HEK293 (cell line): ENCODE measurements around the gene RASSF1.

Experiments
- SALL2 ChIP-seq: fragments of 450-650 bp; formaldehyde crosslinking; IDR thresholded peaks from 2 replicates; pipeline ENCODE4 v1.5.0; 2017; ENCODE audit warnings: missing biosample characterization, mild to moderate bottlenecking, missing genetic modification characterization, borderline replicate concordance
- SP7 ChIP-seq: fragments of 450-650 bp; formaldehyde crosslinking; IDR thresholded peaks from 2 replicates; pipeline ENCODE4 v1.5.1; 2016; ENCODE audit warnings: missing biosample characterization, missing genetic modification characterization
- ZBTB20 ChIP-seq: fragments of 450-650 bp; formaldehyde crosslinking; IDR thresholded peaks from 2 replicates; pipeline ENCODE4 v1.5.1; 2016; ENCODE audit warnings: missing biosample characterization, missing genetic modification characterization
- ZEB2 ChIP-seq: fragments of 450-650 bp; formaldehyde crosslinking; IDR thresholded peaks from 2 replicates; pipeline ENCODE4 v1.5.1; 2016; ENCODE audit warnings: missing biosample characterization, missing genetic modification characterization
- ZNF155 ChIP-seq: fragments of 450-650 bp; formaldehyde crosslinking; IDR thresholded peaks from 2 replicates; pipeline ENCODE4 v1.5.1; 2016; ENCODE audit warnings: missing biosample characterization, missing genetic modification characterization
- ZNF16 ChIP-seq: fragments of 450-650 bp; formaldehyde crosslinking; IDR thresholded peaks from 2 replicates; pipeline ENCODE4 v1.5.1; 2016; ENCODE audit warnings: low read depth, missing biosample characterization, missing genetic modification characterization
- ZNF335 ChIP-seq: fragments of 450-650 bp; formaldehyde crosslinking; conservative IDR thresholded peaks from 2 replicates; pipeline ENCODE4 v1.5.1; 2016; ENCODE audit warnings: missing biosample characterization, missing genetic modification characterization
- ZNF394 ChIP-seq: fragments of 450-650 bp; formaldehyde crosslinking; IDR thresholded peaks from 2 replicates; pipeline ENCODE4 v1.5.1; 2016; ENCODE audit warnings: missing biosample characterization, missing genetic modification characterization, mild to moderate bottlenecking, moderate library complexity, borderline replicate concordance
- ZNF785 ChIP-seq: fragments of 450-650 bp; formaldehyde crosslinking; IDR thresholded peaks from 2 replicates; pipeline ENCODE4 v1.5.1; 2016; ENCODE audit warnings: missing biosample characterization, missing genetic modification characterization
- ZXDB ChIP-seq: fragments of 450-650 bp; formaldehyde crosslinking; IDR thresholded peaks from 2 replicates; pipeline ENCODE4 v1.5.1; 2016; ENCODE audit warnings: missing biosample characterization, missing genetic modification characterization
- TF ChIP-seq, protein P1 (sequence below): fragments of 450-650 bp; formaldehyde crosslinking; IDR thresholded peaks from 2 replicates; pipeline ENCODE4 v1.5.1; 2017; ENCODE audit warnings: missing biosample characterization, missing genetic modification characterization
- TF ChIP-seq, protein P2 (sequence below): fragments of 450-650 bp; formaldehyde crosslinking; conservative IDR thresholded peaks from 2 replicates; pipeline ENCODE4 v1.5.1; 2016; ENCODE audit warnings: low read depth, missing biosample characterization, missing genetic modification characterization
- TF ChIP-seq, protein P3 (sequence below): fragments of 450-650 bp; formaldehyde crosslinking; IDR thresholded peaks from 2 replicates; pipeline ENCODE4 v1.5.1; 2016; ENCODE audit warnings: missing biosample characterization, missing genetic modification characterization
- TF ChIP-seq, protein P4 (sequence below): fragments of 450-650 bp; formaldehyde crosslinking; IDR thresholded peaks from 2 replicates; pipeline ENCODE4 v1.5.1; 2016; ENCODE audit warnings: missing biosample characterization, missing genetic modification characterization
- TF ChIP-seq, protein P5 (sequence below): fragments of 450-650 bp; formaldehyde crosslinking; IDR thresholded peaks from 2 replicates; pipeline ENCODE4 v1.5.1; 2016; ENCODE audit warnings: missing biosample characterization, missing genetic modification characterization
- TF ChIP-seq, protein P6 (sequence below): fragments of 450-650 bp; formaldehyde crosslinking; IDR thresholded peaks from 2 replicates; pipeline ENCODE4 v1.5.1; 2016; ENCODE audit warnings: missing biosample characterization, missing genetic modification characterization
- TF ChIP-seq, protein P7 (sequence below): fragments of 450-650 bp; formaldehyde crosslinking; optimal IDR thresholded peaks from 2 replicates; pipeline ENCODE3; 2016; ENCODE audit warnings: missing biosample characterization, mild to moderate bottlenecking, missing genetic modification characterization
- TF ChIP-seq, protein P8 (sequence below): fragments of 450-650 bp; formaldehyde crosslinking; IDR thresholded peaks from 2 replicates; pipeline ENCODE4 v1.5.1; 2016; ENCODE audit warnings: missing biosample characterization, missing genetic modification characterization

Gene RASSF1

DNA sequence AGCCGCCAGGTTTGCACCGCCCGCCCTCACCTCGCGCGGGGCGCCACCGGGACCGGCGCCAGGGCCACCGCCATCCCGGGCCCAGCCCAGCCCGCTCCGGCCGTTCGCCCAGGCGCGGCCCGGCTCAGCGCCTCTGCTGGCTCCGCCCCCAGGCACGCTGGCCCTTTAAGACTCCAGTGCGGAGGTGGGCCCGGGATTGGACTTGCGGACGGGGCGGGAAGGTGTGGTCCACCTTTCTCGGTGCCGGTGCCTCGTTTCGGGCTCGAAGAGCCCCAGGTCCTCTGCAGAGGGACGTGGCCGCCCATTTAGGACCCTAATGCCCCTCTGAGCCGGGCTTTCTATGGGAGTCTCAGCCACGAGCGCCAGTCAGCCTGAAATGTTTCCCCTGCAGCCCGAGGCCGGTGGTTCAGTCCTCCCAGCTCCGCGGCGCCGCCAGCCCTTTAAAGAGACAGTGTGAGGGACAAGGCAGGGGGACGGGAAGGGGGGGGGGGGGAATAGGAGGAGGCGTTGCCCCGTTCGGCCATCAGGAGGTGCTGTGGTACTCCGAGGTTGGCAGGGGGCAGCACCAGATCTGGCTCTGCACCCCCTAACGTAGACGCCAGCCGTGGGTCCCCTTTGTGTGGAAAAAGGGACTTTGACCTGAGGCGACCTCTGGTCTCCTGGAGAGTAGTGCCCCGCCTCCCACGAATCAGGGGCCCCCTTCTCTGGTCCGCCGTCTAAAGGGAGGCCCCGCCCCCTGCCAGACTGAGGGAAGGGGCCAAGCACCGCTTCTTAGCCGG is 19.1 kb downstream of the RASSF1 start (continued):
- TF ChIP-seq, protein P1, sequence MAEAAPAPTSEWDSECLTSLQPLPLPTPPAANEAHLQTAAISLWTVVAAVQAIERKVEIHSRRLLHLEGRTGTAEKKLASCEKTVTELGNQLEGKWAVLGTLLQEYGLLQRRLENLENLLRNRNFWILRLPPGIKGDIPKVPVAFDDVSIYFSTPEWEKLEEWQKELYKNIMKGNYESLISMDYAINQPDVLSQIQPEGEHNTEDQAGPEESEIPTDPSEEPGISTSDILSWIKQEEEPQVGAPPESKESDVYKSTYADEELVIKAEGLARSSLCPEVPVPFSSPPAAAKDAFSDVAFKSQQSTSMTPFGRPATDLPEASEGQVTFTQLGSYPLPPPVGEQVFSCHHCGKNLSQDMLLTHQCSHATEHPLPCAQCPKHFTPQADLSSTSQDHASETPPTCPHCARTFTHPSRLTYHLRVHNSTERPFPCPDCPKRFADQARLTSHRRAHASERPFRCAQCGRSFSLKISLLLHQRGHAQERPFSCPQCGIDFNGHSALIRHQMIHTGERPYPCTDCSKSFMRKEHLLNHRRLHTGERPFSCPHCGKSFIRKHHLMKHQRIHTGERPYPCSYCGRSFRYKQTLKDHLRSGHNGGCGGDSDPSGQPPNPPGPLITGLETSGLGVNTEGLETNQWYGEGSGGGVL (tag by site-specific recombination): peak; percentile 42; the same call in 1 of the 2 replicates
- TF ChIP-seq ZEB2 (tag by site-specific recombination) (peak; percentile 53; the same call in 1 of the 2 replicates), SP7 (tag by site-specific recombination) (peak; percentile 65), ZNF394 (tag by site-specific recombination) (0 out of 2 replicates have a peak, but pooled peaks have one; percentile 40), ZXDB (tag by site-specific recombination) (peak; percentile 50; the same call in 1 of the 2 replicates), ZBTB20 (peak; percentile 34; the same call in 1 of the 2 replicates), ZNF16 (tag by site-specific recombination) (no peak), ZNF785 (tag by site-specific recombination) (peak; percentile 72; the same call in 1 of the 2 replicates), SALL2 (tag by site-specific recombination) (no peak), ZNF155 (tag by site-specific recombination) (no peak), ZNF335 (tag by site-specific recombination) (peak; percentile 28)
- TF ChIP-seq, protein P2, sequence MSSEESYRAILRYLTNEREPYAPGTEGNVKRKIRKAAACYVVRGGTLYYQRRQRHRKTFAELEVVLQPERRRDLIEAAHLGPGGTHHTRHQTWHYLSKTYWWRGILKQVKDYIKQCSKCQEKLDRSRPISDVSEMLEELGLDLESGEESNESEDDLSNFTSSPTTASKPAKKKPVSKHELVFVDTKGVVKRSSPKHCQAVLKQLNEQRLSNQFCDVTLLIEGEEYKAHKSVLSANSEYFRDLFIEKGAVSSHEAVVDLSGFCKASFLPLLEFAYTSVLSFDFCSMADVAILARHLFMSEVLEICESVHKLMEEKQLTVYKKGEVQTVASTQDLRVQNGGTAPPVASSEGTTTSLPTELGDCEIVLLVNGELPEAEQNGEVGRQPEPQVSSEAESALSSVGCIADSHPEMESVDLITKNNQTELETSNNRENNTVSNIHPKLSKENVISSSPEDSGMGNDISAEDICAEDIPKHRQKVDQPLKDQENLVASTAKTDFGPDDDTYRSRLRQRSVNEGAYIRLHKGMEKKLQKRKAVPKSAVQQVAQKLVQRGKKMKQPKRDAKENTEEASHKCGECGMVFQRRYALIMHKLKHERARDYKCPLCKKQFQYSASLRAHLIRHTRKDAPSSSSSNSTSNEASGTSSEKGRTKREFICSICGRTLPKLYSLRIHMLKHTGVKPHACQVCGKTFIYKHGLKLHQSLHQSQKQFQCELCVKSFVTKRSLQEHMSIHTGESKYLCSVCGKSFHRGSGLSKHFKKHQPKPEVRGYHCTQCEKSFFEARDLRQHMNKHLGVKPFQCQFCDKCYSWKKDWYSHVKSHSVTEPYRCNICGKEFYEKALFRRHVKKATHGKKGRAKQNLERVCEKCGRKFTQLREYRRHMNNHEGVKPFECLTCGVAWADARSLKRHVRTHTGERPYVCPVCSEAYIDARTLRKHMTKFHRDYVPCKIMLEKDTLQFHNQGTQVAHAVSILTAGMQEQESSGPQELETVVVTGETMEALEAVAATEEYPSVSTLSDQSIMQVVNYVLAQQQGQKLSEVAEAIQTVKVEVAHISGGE (tag by site-specific recombination): no peak
- TF ChIP-seq, protein P3, sequence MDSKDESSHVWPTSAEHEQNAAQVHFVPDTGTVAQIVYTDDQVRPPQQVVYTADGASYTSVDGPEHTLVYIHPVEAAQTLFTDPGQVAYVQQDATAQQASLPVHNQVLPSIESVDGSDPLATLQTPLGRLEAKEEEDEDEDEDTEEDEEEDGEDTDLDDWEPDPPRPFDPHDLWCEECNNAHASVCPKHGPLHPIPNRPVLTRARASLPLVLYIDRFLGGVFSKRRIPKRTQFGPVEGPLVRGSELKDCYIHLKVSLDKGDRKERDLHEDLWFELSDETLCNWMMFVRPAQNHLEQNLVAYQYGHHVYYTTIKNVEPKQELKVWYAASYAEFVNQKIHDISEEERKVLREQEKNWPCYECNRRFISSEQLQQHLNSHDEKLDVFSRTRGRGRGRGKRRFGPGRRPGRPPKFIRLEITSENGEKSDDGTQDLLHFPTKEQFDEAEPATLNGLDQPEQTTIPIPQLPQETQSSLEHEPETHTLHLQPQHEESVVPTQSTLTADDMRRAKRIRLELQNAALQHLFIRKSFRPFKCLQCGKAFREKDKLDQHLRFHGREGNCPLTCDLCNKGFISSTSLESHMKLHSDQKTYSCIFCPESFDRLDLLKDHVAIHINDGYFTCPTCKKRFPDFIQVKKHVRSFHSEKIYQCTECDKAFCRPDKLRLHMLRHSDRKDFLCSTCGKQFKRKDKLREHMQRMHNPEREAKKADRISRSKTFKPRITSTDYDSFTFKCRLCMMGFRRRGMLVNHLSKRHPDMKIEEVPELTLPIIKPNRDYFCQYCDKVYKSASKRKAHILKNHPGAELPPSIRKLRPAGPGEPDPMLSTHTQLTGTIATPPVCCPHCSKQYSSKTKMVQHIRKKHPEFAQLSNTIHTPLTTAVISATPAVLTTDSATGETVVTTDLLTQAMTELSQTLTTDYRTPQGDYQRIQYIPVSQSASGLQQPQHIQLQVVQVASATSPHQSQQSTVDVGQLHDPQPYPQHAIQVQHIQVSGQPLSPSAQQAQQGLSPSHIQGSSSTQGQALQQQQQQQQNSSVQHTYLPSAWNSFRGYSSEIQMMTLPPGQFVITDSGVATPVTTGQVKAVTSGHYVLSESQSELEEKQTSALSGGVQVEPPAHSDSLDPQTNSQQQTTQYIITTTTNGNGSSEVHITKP: peak; percentile 100
- TF ChIP-seq, protein P4, sequence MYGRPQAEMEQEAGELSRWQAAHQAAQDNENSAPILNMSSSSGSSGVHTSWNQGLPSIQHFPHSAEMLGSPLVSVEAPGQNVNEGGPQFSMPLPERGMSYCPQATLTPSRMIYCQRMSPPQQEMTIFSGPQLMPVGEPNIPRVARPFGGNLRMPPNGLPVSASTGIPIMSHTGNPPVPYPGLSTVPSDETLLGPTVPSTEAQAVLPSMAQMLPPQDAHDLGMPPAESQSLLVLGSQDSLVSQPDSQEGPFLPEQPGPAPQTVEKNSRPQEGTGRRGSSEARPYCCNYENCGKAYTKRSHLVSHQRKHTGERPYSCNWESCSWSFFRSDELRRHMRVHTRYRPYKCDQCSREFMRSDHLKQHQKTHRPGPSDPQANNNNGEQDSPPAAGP (tag by site-specific recombination): 0 out of 2 replicates have a peak, but pooled peaks have one; percentile 68
- TF ChIP-seq, protein P5, sequence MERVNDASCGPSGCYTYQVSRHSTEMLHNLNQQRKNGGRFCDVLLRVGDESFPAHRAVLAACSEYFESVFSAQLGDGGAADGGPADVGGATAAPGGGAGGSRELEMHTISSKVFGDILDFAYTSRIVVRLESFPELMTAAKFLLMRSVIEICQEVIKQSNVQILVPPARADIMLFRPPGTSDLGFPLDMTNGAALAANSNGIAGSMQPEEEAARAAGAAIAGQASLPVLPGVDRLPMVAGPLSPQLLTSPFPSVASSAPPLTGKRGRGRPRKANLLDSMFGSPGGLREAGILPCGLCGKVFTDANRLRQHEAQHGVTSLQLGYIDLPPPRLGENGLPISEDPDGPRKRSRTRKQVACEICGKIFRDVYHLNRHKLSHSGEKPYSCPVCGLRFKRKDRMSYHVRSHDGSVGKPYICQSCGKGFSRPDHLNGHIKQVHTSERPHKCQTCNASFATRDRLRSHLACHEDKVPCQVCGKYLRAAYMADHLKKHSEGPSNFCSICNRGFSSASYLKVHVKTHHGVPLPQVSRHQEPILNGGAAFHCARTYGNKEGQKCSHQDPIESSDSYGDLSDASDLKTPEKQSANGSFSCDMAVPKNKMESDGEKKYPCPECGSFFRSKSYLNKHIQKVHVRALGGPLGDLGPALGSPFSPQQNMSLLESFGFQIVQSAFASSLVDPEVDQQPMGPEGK (tag by site-specific recombination): peak; percentile 37; the same call in 1 of the 2 replicates
- TF ChIP-seq, protein P6, sequence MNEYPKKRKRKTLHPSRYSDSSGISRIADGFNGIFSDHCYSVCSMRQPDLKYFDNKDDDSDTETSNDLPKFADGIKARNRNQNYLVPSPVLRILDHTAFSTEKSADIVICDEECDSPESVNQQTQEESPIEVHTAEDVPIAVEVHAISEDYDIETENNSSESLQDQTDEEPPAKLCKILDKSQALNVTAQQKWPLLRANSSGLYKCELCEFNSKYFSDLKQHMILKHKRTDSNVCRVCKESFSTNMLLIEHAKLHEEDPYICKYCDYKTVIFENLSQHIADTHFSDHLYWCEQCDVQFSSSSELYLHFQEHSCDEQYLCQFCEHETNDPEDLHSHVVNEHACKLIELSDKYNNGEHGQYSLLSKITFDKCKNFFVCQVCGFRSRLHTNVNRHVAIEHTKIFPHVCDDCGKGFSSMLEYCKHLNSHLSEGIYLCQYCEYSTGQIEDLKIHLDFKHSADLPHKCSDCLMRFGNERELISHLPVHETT (tag by site-specific recombination): peak; percentile 68; the same call in 1 of the 2 replicates
- TF ChIP-seq, protein P7, sequence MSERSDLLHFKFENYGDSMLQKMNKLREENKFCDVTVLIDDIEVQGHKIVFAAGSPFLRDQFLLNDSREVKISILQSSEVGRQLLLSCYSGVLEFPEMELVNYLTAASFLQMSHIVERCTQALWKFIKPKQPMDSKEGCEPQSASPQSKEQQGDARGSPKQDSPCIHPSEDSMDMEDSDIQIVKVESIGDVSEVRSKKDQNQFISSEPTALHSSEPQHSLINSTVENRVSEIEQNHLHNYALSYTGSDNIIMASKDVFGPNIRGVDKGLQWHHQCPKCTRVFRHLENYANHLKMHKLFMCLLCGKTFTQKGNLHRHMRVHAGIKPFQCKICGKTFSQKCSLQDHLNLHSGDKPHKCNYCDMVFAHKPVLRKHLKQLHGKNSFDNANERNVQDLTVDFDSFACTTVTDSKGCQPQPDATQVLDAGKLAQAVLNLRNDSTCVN (tag by site-specific recombination): peak; percentile 40
- TF ChIP-seq, protein P8, sequence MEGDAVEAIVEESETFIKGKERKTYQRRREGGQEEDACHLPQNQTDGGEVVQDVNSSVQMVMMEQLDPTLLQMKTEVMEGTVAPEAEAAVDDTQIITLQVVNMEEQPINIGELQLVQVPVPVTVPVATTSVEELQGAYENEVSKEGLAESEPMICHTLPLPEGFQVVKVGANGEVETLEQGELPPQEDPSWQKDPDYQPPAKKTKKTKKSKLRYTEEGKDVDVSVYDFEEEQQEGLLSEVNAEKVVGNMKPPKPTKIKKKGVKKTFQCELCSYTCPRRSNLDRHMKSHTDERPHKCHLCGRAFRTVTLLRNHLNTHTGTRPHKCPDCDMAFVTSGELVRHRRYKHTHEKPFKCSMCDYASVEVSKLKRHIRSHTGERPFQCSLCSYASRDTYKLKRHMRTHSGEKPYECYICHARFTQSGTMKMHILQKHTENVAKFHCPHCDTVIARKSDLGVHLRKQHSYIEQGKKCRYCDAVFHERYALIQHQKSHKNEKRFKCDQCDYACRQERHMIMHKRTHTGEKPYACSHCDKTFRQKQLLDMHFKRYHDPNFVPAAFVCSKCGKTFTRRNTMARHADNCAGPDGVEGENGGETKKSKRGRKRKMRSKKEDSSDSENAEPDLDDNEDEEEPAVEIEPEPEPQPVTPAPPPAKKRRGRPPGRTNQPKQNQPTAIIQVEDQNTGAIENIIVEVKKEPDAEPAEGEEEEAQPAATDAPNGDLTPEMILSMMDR (tag by site-specific recombination): peak; percentile 65
